ENCODE measurements around the gene EIF4G3. TPM values are rescaled to one million over a fixed set of nuclear protein-coding genes. Genes with fewer than 3 reads are reported as not detected.

Gene EIF4G3
- total RNA-seq, 4 donors from 2014 or later: 82.1 to 143 (median 101) TPM

GRCh38 chr1:21099869-21100131 lies 76.9 kb downstream of the EIF4G3 start:
- in situ Hi-C loops (cut with MboI; ENCODE audit: low pct_ligation_motif_present in 1 of 4, low pct_unique_long_range_greater_than_20kb in 1 of 4, low sequenced_read_pairs in 3 of 4) (no loop called here), intact Hi-C loops (cut with DNase I; ENCODE audit: low total_unique reads) (no loop called here)
- H3K36me3 ChIP-seq: peaks cover 0 to 2% (median 0%) of the 10 kb centered on the region in 4 donors
- 93 to 95% methylated on average over 2 of the region's 2 CpGs for WGBS, 2 donors (ENCODE audit: low coverage in 1 of 2)
- no peak overlapping the region for H3K27ac ChIP-seq
- no peaks in the 10 kb centered on the region for H3K4me1 ChIP-seq
- no peaks in the 10 kb centered on the region for H3K27me3 ChIP-seq
- H3K4me3 ChIP-seq: no peak overlapping the region
- no peaks in the 10 kb centered on the region for H3K9me3 ChIP-seq
- no peak for DNase-seq
- TF ChIP-seq POLR2A (IDR thresholded peaks at IDR 0.05) (no peak), EP300 (IDR thresholded peaks at IDR 0.05; ENCODE audit: low read depth) (no peak), POLR2AphosphoS5 (IDR thresholded peaks at IDR 0.05) (no peak), CTCF (IDR thresholded peaks at IDR 0.05) (no peak)

GRCh38 chr1:21099034-21099868 lies 77.4 kb downstream of the EIF4G3 start:
- no peak for TF ChIP-seq POLR2A (IDR thresholded peaks at IDR 0.05)
- TF ChIP-seq POLR2AphosphoS5 (IDR thresholded peaks at IDR 0.05): no peak
- TF ChIP-seq CTCF (IDR thresholded peaks at IDR 0.05): no peak
- TF ChIP-seq EP300 (IDR thresholded peaks at IDR 0.05; ENCODE audit: low read depth): no peak
- Histone ChIP-seq H3K9me3 (no peaks in the 10 kb centered on the region), H3K4me1 (no peaks in the 10 kb centered on the region), H3K27me3 (no peaks in the 10 kb centered on the region), H3K4me3 (no peak overlapping the region), H3K27ac (no peak overlapping the region), H3K36me3 (no peaks in the 10 kb centered on the region)
- intact Hi-C loops (cut with DNase I; ENCODE audit: low total_unique reads): no loop called here
- DNase-seq: no peak
- in situ Hi-C loops (cut with MboI; ENCODE audit: low pct_ligation_motif_present in 1 of 4, low pct_unique_long_range_greater_than_20kb in 1 of 4, low sequenced_read_pairs in 3 of 4): no loop called here
- 61 to 66% methylated on average over 2 of the region's 2 CpGs for WGBS, 2 donors (ENCODE audit: low coverage in 1 of 2)

- 95 to 100% methylated on average over 2 to 5 of the region's 5 CpGs for WGBS, 2 donors (ENCODE audit: low coverage in 1 of 2)
- no peak overlapping the region for H3K4me3 ChIP-seq
- in situ Hi-C loops (cut with MboI; ENCODE audit: low pct_ligation_motif_present in 1 of 4, low pct_unique_long_range_greater_than_20kb in 1 of 4, low sequenced_read_pairs in 3 of 4): no loop called here
- no peaks in the 10 kb centered on the region for H3K36me3 ChIP-seq
- H3K9me3 ChIP-seq: no peaks in the 10 kb centered on the region
- intact Hi-C loops (cut with DNase I; ENCODE audit: low total_unique reads): no loop called here
- TF ChIP-seq CTCF (IDR thresholded peaks at IDR 0.05): no peak
- TF ChIP-seq POLR2A (IDR thresholded peaks at IDR 0.05): no peak
- TF ChIP-seq EP300 (IDR thresholded peaks at IDR 0.05; ENCODE audit: low read depth): no peak
- no peak for TF ChIP-seq POLR2AphosphoS5 (IDR thresholded peaks at IDR 0.05)
- H3K4me1 ChIP-seq: no peaks in the 10 kb centered on the region
- H3K27me3 ChIP-seq: no peaks in the 10 kb centered on the region
- no peak overlapping the region for H3K27ac ChIP-seq
- DNase-seq: no peak
Measured at GRCh38 chr1:21098186-21098915, 78.3 kb downstream of the EIF4G3 start.

- 78% methylated on average over 1 of the region's 1 CpG for WGBS, 2 donors (ENCODE audit: low coverage in 1 of 2)
- no peak for DNase-seq
- Histone ChIP-seq H3K4me3 (no peak overlapping the region), H3K27ac (no peak overlapping the region), H3K4me1 (no peaks in the 10 kb centered on the region), H3K9me3 (no peaks in the 10 kb centered on the region), H3K27me3 (no peaks in the 10 kb centered on the region), H3K36me3 (no peaks in the 10 kb centered on the region)
- in situ Hi-C loops (cut with MboI; ENCODE audit: low pct_ligation_motif_present in 1 of 4, low pct_unique_long_range_greater_than_20kb in 1 of 4, low sequenced_read_pairs in 3 of 4) (no loop called here), intact Hi-C loops (cut with DNase I; ENCODE audit: low total_unique reads) (no loop called here)
- no peak for TF ChIP-seq EP300 (IDR thresholded peaks at IDR 0.05; ENCODE audit: low read depth)
- no peak for TF ChIP-seq POLR2AphosphoS5 (IDR thresholded peaks at IDR 0.05)
- TF ChIP-seq POLR2A (IDR thresholded peaks at IDR 0.05): no peak
- TF ChIP-seq CTCF (IDR thresholded peaks at IDR 0.05): no peak
Measured at GRCh38 chr1:21097729-21098128, 79.0 kb downstream of the EIF4G3 start.

Measured in transverse colon (tissue), 4 donors.